H1 (cell line): Measurements from ENCODE around the gene OMP. TPM values are rescaled to one million over a fixed set of nuclear protein-coding genes. Genes with fewer than 3 reads are reported as not detected.

Source experiments
- CTCF ChIA-PET: fragments of 300-600 bp; sonication (Branson Sonifier 250); formaldehyde crosslinking; loops from one replicate; lab custom pipeline; 2021; ENCODE audit not compliant: partially characterized antibody; lab: Charles Lee
- POLR2A ChIA-PET: fragments of 300-600 bp; sonication (Branson Sonifier 250); formaldehyde crosslinking; loops from one replicate; lab custom pipeline; 2021; ENCODE audit warnings: inconsistent platforms; ENCODE audit not compliant: partially characterized antibody; lab: Charles Lee
- DNase-seq, 2 experiments: peaks; one replicate each; pipeline versions ENCODE4 v3.0.0 to v3.0.0-alpha.2; 2010 to 2022; ENCODE audit warnings: low spot score in 2 of 2, low read depth in 1 of 2, mixed read lengths in 1 of 2
- FAIRE-seq: peaks from 2 replicates; lab custom pipeline; 2011; peaks lifted over from hg19 to GRCh38; lab: Jason Lieb, UNC
- H2AFZ ChIP-seq: 2 replicates; pipeline ENCODE4 v1.8.1; 2012; ENCODE audit warnings: low read length, inconsistent platforms
- H2AK5ac ChIP-seq: 2 replicates; pipeline ENCODE4 v1.6.1; 2013; ENCODE audit warnings: low read depth, low read length
- H2BK120ac ChIP-seq: replicated peaks from 2 replicates; pipeline ENCODE3; 2013; ENCODE audit warnings: low read depth, low read length, inconsistent platforms
- H2BK12ac ChIP-seq: 2 replicates; pipeline ENCODE4 v1.6.1; 2013; ENCODE audit warnings: low read depth, low read length
- H2BK15ac ChIP-seq: 2 replicates; pipeline ENCODE4 v1.6.1; 2013; ENCODE audit warnings: low read length
- H2BK20ac ChIP-seq: 2 replicates; pipeline ENCODE4 v1.6.1; 2013; ENCODE audit warnings: low read length
- H2BK5ac ChIP-seq: 2 replicates; pipeline ENCODE4 v1.6.1; 2013; ENCODE audit warnings: low read depth, low read length
- H3K14ac ChIP-seq: 2 replicates; pipeline ENCODE4 v1.6.1; 2013; ENCODE audit warnings: inconsistent platforms; ENCODE audit not compliant: insufficient read length
- H3K18ac ChIP-seq: 2 replicates; pipeline ENCODE4 v1.6.1; 2013; ENCODE audit warnings: low read length; ENCODE audit errors: extremely low read depth
- H3K23ac ChIP-seq: 2 replicates; pipeline ENCODE4 v1.6.1; 2013; ENCODE audit warnings: inconsistent platforms; ENCODE audit not compliant: insufficient read length
- H3K23me2 ChIP-seq: 2 replicates; pipeline ENCODE4 v1.6.1; 2013; ENCODE audit warnings: low read depth, low read length
- H3K27ac ChIP-seq: 2 replicates; pipeline ENCODE4 v1.6.1; 2011; ENCODE audit warnings: low read depth, low read length, inconsistent platforms
- H3K27me3 ChIP-seq, 4 experiments: replicated peaks in 1 of 4; 1 replicate in 1 of 4; 2 replicates in 3 of 4; pipeline versions ENCODE4 v1.6.1 to v1.8.1; 2011 to 2013; ENCODE audit warnings: low read length in 3 of 4, mild to moderate bottlenecking in 3 of 4, inconsistent platforms in 2 of 4, mixed read lengths in 2 of 4, moderate library complexity in 1 of 4; ENCODE audit not compliant: control insufficient read depth in 3 of 4, insufficient read depth in 3 of 4; ENCODE audit errors: extremely low read depth in 1 of 4
- H3K36me3 ChIP-seq, 4 experiments: 2 replicates each; pipeline versions ENCODE4 v1.6.1 to v1.8.1; 2011 to 2013; ENCODE audit warnings: mild to moderate bottlenecking in 4 of 4, low read length in 3 of 4, moderate library complexity in 2 of 4, control low read depth in 1 of 4, inconsistent platforms in 1 of 4; ENCODE audit not compliant: insufficient read depth in 4 of 4, control insufficient read depth in 2 of 4
- H3K4ac ChIP-seq: replicated peaks from 2 replicates; pipeline ENCODE3; 2013; ENCODE audit warnings: low read length, low read depth, mixed read lengths, inconsistent platforms; ENCODE audit not compliant: insufficient read length
- H3K4me1 ChIP-seq, 4 experiments: replicated peaks in 1 of 4; 1 replicate in 1 of 4; 2 replicates in 3 of 4; pipeline versions ENCODE4 v1.6.1 to v1.8.1; 2011 to 2013; ENCODE audit warnings: low read length in 3 of 4, inconsistent platforms in 2 of 4, mixed read lengths in 1 of 4; ENCODE audit not compliant: insufficient read depth in 4 of 4, control insufficient read depth in 3 of 4
- H3K4me2 ChIP-seq, 2 experiments: 2 replicates each; pipeline versions ENCODE4 v1.6.1 to v1.8.1; 2011 to 2013; ENCODE audit warnings: low read depth in 2 of 2, low read length in 2 of 2, control low read depth in 1 of 2, inconsistent platforms in 1 of 2, mild to moderate bottlenecking in 1 of 2; ENCODE audit not compliant: insufficient read depth in 1 of 2
- H3K4me3 ChIP-seq, 4 experiments: fragments of 200-600, 300-600 bp in 1 of 4; sonication (generic), shearing (Covaris generic), sonication (Bioruptor Twin) in 1 of 4; 2 replicates each; pipeline versions ENCODE4 v1.5.1 to v1.8.1; 2011 to 2016; ENCODE audit warnings: low read length in 4 of 4, low read depth in 3 of 4, control low read depth in 2 of 4, inconsistent platforms in 2 of 4, mild to moderate bottlenecking in 2 of 4, mixed read lengths in 1 of 4, moderate library complexity in 1 of 4; ENCODE audit not compliant: insufficient read depth in 2 of 4; ENCODE audit errors: extremely low read depth in 1 of 4
- H3K56ac ChIP-seq: replicated peaks from 2 replicates; pipeline ENCODE3; 2013; ENCODE audit warnings: low read depth, mild to moderate bottlenecking, mixed read lengths, low read length, inconsistent platforms; ENCODE audit not compliant: insufficient read length
- H3K79me1 ChIP-seq: 2 replicates; pipeline ENCODE4 v1.6.1; 2013; ENCODE audit warnings: low read depth, low read length, control low read depth
- H3K79me2 ChIP-seq, 2 experiments: 2 replicates each; pipeline versions ENCODE4 v1.6.1 to v1.8.1; 2012 to 2013; ENCODE audit warnings: low read length in 2 of 2, mild to moderate bottlenecking in 2 of 2, inconsistent platforms in 1 of 2; ENCODE audit not compliant: insufficient read depth in 2 of 2, control insufficient read depth in 1 of 2
- H3K9ac ChIP-seq, 4 experiments: replicated peaks in 1 of 4; 1 replicate in 1 of 4; 2 replicates in 3 of 4; pipeline versions ENCODE4 v1.6.1 to v1.8.1; 2011 to 2013; ENCODE audit warnings: low read depth in 3 of 4, low read length in 3 of 4, control low read depth in 2 of 4, mild to moderate bottlenecking in 2 of 4, moderate library complexity in 2 of 4, inconsistent platforms in 1 of 4; ENCODE audit errors: extremely low read depth in 1 of 4
- H3K9me3 ChIP-seq, 2 experiments: 2 replicates each; pipeline versions ENCODE4 v1.6.1 to v1.8.1; 2012 to 2013; ENCODE audit warnings: mild to moderate bottlenecking in 2 of 2, moderate library complexity in 2 of 2, control low read depth in 1 of 2, inconsistent platforms in 1 of 2, low read depth in 1 of 2, low read length in 1 of 2, mixed read lengths in 1 of 2; ENCODE audit not compliant: insufficient read depth in 2 of 2
- H4K20me1 ChIP-seq, 2 experiments: replicated peaks in 1 of 2; 2 replicates each; pipeline versions ENCODE3 to v1.8.1; 2011 to 2013; ENCODE audit warnings: inconsistent platforms in 2 of 2, low read length in 2 of 2, mild to moderate bottlenecking in 1 of 2; ENCODE audit not compliant: insufficient read depth in 2 of 2, control insufficient read depth in 1 of 2
- H4K5ac ChIP-seq: 2 replicates; pipeline ENCODE4 v1.6.1; 2013; ENCODE audit warnings: low read length, low read depth, mixed read lengths, inconsistent platforms; ENCODE audit not compliant: insufficient read length
- H4K8ac ChIP-seq: 2 replicates; pipeline ENCODE4 v1.8.0; 2013; ENCODE audit warnings: mild to moderate bottlenecking, moderate library complexity, low read length, inconsistent platforms; ENCODE audit not compliant: insufficient read depth; ENCODE audit errors: extremely low read depth
- H4K91ac ChIP-seq: replicated peaks from 2 replicates; pipeline ENCODE3; 2013; ENCODE audit warnings: low read length, mixed read lengths, inconsistent platforms; ENCODE audit not compliant: insufficient read length
- ATF3 ChIP-seq: IDR thresholded peaks from 2 replicates; pipeline ENCODE4 v1.6.1; 2011; ENCODE audit warnings: low read depth, mild to moderate bottlenecking, low read length; ENCODE audit not compliant: insufficient read depth
- BCL11A ChIP-seq, 2 experiments: IDR thresholded peaks; one replicate each; pipeline ENCODE4 v1.6.1; 2011; ENCODE audit warnings: low read depth in 2 of 2, low read length in 2 of 2, mild to moderate bottlenecking in 2 of 2
- CEBPB ChIP-seq: IDR thresholded peaks from 2 replicates; pipeline ENCODE4 v1.6.1; 2012; ENCODE audit warnings: low read depth, low read length
- CHD2 ChIP-seq: IDR thresholded peaks from 2 replicates; pipeline ENCODE4 v1.6.1; 2012; ENCODE audit warnings: low read length, improper control_type of control experiment
- CTBP2 ChIP-seq: IDR thresholded peaks from 2 replicates; pipeline ENCODE4 v1.7.0; 2011; ENCODE audit warnings: borderline replicate concordance, mild to moderate bottlenecking, moderate library complexity, mixed read lengths, low read length; ENCODE audit not compliant: insufficient read depth, insufficient read length
- JUND ChIP-seq: IDR thresholded peaks from 2 replicates; pipeline ENCODE4 v1.6.1; 2011; ENCODE audit warnings: mild to moderate bottlenecking, improper control_type of control experiment, low read length
- KDM5A ChIP-seq: fragments of 200-600 bp; IDR thresholded peaks from 2 replicates; pipeline ENCODE4 v1.7.1; 2012; ENCODE audit warnings: mild to moderate bottlenecking, low read length, inconsistent platforms, mixed read lengths
- POLR2A ChIP-seq, 2 experiments: IDR thresholded peaks; 1 replicate in 1 of 2; 2 replicates in 1 of 2; pipeline ENCODE4 v1.6.1; 2011; ENCODE audit warnings: low read depth in 2 of 2, low read length in 2 of 2, mild to moderate bottlenecking in 2 of 2; ENCODE audit errors: control extremely low read depth in 1 of 2
- RBBP5 ChIP-seq: IDR thresholded peaks from 2 replicates; pipeline ENCODE4 v1.7.1; 2012; ENCODE audit warnings: low read depth, mild to moderate bottlenecking, inconsistent platforms, low read length, moderate library complexity, borderline replicate concordance
- RXRA ChIP-seq: IDR thresholded peaks from 2 replicates; pipeline ENCODE4 v1.6.1; 2011; ENCODE audit warnings: low read depth, mild to moderate bottlenecking, low read length, moderate library complexity; ENCODE audit not compliant: insufficient read depth
- SP1 ChIP-seq: IDR thresholded peaks from 2 replicates; pipeline ENCODE4 v1.6.1; 2011; ENCODE audit warnings: low read depth, low read length
- TBP ChIP-seq: IDR thresholded peaks from 2 replicates; pipeline ENCODE4 v1.6.1; 2011; ENCODE audit warnings: low read depth, low read length, improper control_type of control experiment
- TEAD4 ChIP-seq: IDR thresholded peaks from 2 replicates; pipeline ENCODE4 v1.6.1; 2012; ENCODE audit warnings: low read depth, low read length, inconsistent platforms, mixed read lengths
- ZNF274 ChIP-seq: IDR thresholded peaks from 2 replicates; pipeline ENCODE4 v1.7.0; 2012; ENCODE audit warnings: low read length, borderline replicate concordance; ENCODE audit errors: extremely low read depth
- WGBS, 2 experiments: shearing (Covaris generic) in 1 of 2; methylation state at CpG; one replicate each; pipeline versions ENCODE4 v1.1.6 to v1.1.7; 2013 to 2015; ENCODE audit warnings: low lambda C conversion rate in 2 of 2, mixed read lengths in 2 of 2, inconsistent platforms in 1 of 2, low coverage in 1 of 2, missing lambda C conversion rate in 1 of 2; ENCODE audit not compliant: insufficient replicate concordance in 2 of 2, insufficient coverage in 1 of 2, insufficient read length in 1 of 2; ENCODE audit errors: extremely low coverage in 1 of 2, missing lambda C conversion rate in 1 of 2; 5-methylcytosine and 5-hydroxymethylcytosine counted together
- polyA plus RNA-seq, 7 experiments: library from polyadenylated mRNA; depleted of rRNA in 3 of 7; stranded (reverse) in 5 of 7; unstranded in 2 of 7; fragments of >200 nt in 5 of 7; fragments of 200-250 nt in 2 of 7; gene quantifications; 1 replicate in 5 of 7; 2 replicates in 1 of 7; 4 replicates in 1 of 7; pipeline versions ENCODE4 v1.2.1 to v1.2.3, GENCODE V29; 2011 to 2013; ENCODE audit warnings: missing spikeins in 2 of 7, mixed read lengths in 2 of 7
- total RNA-seq: library from RNA; stranded (reverse); fragmentation: NEBNext Ultra II Directional; extraction: Animal tissue kit (Norgen Biotek cat#: 25700); gene quantifications from 2 replicates; pipeline ENCODE4 v1.2.1, GENCODE V29; 2021

The OMP gene
- total and polyA plus RNA-seq, 2 of the 8 experiments (the other 6 are each of a cell fraction or from before 2014, with no cell fraction given) = not detected

GRCh38 chr11:77079666-77080065 is 23.0 kb upstream of the OMP start:
- Histone ChIP-seq H2BK15ac (no peak overlapping the region), H4K5ac (no peak overlapping the region), H3K4me3 (no peak overlapping the region), H3K36me3 (no peaks in the 10 kb centered on the region), H2AK5ac (no peak overlapping the region), H2BK120ac (no peak overlapping the region), H2BK5ac (no peak overlapping the region), H3K27me3 (no peaks in the 10 kb centered on the region), H3K79me2 (no peaks in the 10 kb centered on the region), H3K14ac (no peak overlapping the region), H3K4me1 (no peaks in the 10 kb centered on the region; a peak in 2 of 7 replicates), H4K20me1 (peaks cover 0 to 5% of the 10 kb centered on the region in 2 experiments), H3K23ac (no peak overlapping the region), H3K18ac (no peak overlapping the region), H3K27ac (no peak overlapping the region), H3K79me1 (no peaks in the 10 kb centered on the region; the same call in 1 of the 2 replicates), H3K9ac (no peak overlapping the region), H4K91ac (no peak overlapping the region), H3K4me2 (no peak overlapping the region), H3K23me2 (no peaks in the 10 kb centered on the region), H2AFZ (no peak overlapping the region), H2BK20ac (no peak overlapping the region), H2BK12ac (no peak overlapping the region), H3K56ac (no peak overlapping the region), H3K4ac (no peak overlapping the region), H4K8ac (no peak overlapping the region), H3K9me3 (no peaks in the 10 kb centered on the region)
- no peak for FAIRE-seq
- TF ChIP-seq CEBPB = no peak
- TF ChIP-seq SP1 = no peak
- no peak for TF ChIP-seq ATF3
- TF ChIP-seq TEAD4 = no peak
- TF ChIP-seq KDM5A = no peak
- no peak for TF ChIP-seq CHD2
- no peak for TF ChIP-seq ZNF274
- no peak for TF ChIP-seq CTBP2
- TF ChIP-seq RXRA = no peak
- TF ChIP-seq BCL11A (IDR thresholded peaks at IDR 0.05; ENCODE audit: low read depth in 2 of 2, low read length in 2 of 2) = no peak
- no peak for TF ChIP-seq TBP
- no peak for TF ChIP-seq RBBP5
- TF ChIP-seq JUND = no peak
- TF ChIP-seq POLR2A (IDR thresholded peaks at IDR 0.05; ENCODE audit: control extremely low read depth in 1 of 2, low read depth in 2 of 2, low read length in 2 of 2) = no peak
- 93% methylated on average over 2 of the region's 2 CpGs; no CpG with 5 or more reads in 1 of the 2 experiments for WGBS, 2 experiments
- DNase-seq = no peak
- CTCF ChIA-PET = interaction anchor here (0.5 to 8.4 kb wide), 5 partner anchors 13 to 1547 kb away, joined by 3 to 95 read pairs (median 4); no protein-coding TSS in a partner anchor
- POLR2A ChIA-PET = no interaction called here
